Testis (tissue), 2 donors: ENCODE measurements around the gene THOC3.
"Not testable (repeated sequence)": the region's sequence is repeated elsewhere in the genome, so short reads cannot be mapped to it uniquely, and the experiment has no call there.

Experiments
- CTCF ChIP-seq, 3 experiments: fragments of 450-650 bp in 2 of 3; fragments of 200-600 bp in 1 of 3; sonication (generic) in 1 of 3; IDR thresholded peaks; one replicate each; pipeline ENCODE4 v1.5.1; 2016 to 2019; ENCODE audit warnings: antibody characterized with exemption in 3 of 3, mild to moderate bottlenecking in 2 of 3, moderate library complexity in 1 of 3
- POLR2A ChIP-seq: fragments of 450-650 bp; IDR thresholded peaks from one replicate; pipeline ENCODE4 v1.6.1; 2017; ENCODE audit warnings: antibody characterized with exemption, mild to moderate bottlenecking, moderate library complexity

DNA sequence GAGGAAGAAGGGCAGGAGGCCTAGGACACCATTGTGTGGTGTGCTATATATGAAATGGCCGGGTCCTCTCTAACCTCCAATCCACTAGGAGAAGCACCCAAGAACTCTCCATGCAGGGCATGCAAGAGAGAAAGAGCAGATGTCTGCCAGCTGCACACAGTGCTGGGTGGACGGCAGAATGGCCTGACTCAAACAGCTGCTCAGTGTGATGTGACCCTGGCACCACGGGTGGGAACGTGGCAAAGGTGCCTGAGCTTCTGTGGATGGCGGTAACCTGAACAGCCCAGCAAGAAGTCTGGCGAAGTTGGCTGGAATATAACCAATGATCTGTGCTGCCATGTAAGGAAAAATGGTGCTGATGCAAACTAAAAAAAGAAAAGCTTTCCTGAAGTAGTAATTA lies 46.2 kb upstream of the THOC3 start:
- TF ChIP-seq CTCF (IDR thresholded peaks at IDR 0.05); POLR2A: not testable (repeated sequence)
